Cerebellar nuclear complex (tissue), 1 donor: ENCODE results near the gene PRR29.

ENCODE experiments used
- DNase-seq, 2 experiments: peaks; one replicate each; lab custom pipeline; 2025; lab: John Stamatoyannopoulos, UW

The PRR29 gene

GRCh38 chr17:64042700-64043485 lies 44.7 kb downstream of the PRR29 start:
- DNase-seq: no peak

GRCh38 chr17:64045176-64045575 lies 47.0 kb downstream of the PRR29 start:
- DNase-seq: no peak

DNA sequence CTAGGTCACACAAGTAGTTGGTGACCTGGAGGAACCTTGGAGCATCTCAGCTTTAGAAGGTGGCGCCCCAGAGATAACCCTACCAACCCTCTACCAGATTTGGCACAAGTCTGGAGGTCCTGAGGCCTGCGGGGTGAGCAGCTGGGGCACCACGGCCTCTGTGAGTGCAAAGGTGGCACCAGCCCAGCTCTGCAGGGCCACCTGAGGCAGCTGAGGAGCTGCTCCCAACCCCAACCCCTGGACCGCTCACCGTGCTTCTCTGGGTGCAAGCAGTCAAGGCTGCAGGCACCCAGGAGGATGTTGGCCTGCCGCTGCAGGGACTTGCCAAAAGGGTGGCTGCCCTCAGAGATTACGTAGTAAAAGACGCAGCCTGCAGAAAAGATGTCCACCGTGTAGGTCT lies 50.7 kb downstream of the PRR29 start:
- DNase-seq: no peak

DNA sequence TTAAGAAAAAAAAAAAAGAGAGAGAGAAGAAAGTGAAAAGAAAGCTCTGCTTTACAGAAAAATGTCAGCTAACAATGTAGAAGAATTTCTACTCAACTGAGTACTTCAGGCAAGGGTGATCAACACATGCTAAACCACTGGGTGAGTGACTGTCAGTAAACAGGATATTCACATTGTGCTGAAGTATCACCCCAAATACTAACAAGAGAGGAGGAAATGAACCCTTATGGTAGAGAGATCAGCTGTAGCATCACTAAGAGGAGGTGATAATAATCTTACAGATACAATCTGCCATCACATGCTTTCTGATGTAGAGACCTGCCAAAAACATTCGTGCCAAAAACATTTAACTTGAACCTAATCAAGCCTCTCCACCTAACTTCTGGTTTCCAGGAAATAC lies 53.0 kb downstream of the PRR29 start:
- DNase-seq: no peak

DNA sequence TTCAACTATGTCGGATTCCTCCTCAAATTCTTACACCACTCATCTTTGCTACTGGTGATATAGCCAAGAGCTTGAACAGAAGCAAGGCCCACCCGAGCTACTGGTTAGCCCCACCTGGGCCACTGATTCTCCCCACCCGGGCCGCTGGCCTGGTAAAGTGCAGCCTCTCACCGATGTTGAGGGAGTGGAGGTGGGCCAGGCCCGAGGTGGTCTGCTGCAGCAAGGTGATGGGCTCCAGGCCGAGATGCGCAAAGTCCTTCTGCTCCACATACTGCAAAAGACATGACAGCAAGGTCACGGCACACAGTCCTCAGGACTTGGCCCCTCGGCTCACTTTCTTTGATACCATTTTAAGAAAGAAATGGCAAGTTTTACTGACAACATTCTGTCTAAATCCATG lies 55.0 kb downstream of the PRR29 start:
- no peak for DNase-seq
